NCI-H226 (cell line): ENCODE measurements around the gene RASAL2.
"Not testable (repeated sequence)": the region's sequence is repeated elsewhere in the genome, so short reads cannot be mapped to it uniquely, and the experiment has no call there.

ENCODE experiments used
- DNase-seq: peaks from one replicate; pipeline ENCODE4 v3.0.0-alpha.2; 2015

RASAL2 gene

DNA sequence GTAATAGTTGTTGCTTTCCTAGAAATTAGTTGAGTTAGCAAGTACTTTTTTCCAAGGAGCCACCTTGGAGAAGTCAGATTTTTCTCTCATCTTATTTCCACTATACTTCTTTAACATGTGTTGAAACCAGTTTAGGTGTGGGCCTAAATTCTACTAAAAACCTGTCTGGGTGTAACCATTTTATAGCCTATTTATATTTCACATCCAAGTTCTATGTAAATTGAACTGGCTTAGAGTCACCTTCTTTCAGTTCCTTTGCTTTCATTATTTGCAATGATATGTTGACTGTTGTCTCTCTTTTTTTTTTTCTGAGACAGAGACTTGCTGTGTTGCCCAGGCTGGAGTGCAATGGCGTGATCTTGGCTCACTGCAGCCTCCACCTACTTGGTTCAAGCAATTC is 207.2 kb downstream of the RASAL2 start:
- no peak for DNase-seq

DNA sequence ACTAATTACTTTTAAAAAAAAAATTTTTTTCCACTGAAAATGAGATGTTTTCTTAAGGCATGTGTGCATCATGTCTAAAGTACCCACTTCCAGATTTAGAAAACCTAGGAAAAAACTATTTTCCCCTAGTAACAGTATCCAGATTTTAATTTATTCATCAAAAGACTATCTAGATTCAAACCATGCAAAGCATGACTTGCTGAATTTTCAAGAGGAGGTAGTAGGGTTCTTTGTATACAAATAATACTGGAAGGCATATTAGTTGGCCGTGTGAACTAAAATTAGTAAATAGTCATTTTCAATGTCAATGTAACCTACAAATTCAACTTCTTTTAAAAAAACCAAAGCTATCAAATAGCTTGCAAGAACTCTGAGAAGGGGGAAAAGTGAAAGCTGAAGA is 213.4 kb downstream of the RASAL2 start:
- DNase-seq: no peak

DNA sequence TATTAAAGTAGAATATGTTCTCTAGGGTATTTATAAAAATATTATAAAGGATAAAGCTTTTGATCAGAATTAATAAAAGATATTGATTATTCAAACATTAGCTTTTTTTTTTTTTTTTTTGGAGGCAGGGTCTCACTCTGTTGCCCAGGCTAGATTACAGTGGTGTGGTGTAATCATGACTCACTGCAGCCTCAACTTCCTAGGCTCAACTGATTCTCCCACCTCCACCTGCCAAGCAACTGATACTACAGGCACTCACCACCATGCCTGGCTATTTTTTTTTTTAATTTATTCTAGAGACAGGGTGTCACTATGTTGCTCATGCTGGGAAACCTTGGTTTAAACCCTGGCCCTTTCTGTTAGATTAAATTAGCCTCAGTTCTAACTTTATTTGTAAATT is 214.5 kb downstream of the RASAL2 start:
- DNase-seq: peak; percentile 22

DNA sequence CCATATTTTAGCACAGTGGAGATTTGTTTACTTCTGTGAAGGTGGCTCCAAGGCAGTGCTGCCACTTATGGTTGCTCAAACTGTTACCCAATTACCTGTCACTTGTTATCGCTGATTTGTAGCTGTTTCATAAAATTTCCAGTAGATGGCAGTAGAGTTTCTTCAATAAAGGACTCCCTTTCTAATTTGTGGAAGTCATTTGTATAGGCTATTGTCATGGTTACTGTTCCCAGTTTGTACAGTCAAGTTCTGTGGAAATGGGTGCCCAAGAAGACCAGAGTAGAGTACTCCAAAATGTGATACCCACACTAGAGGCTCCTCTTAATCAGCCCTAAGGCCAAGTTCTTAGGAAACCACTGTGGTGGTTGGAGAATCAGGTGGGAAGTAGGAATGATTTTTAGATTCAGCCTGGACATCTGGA is 216.8 kb downstream of the RASAL2 start:
- DNase-seq: peak; percentile 68

DNA sequence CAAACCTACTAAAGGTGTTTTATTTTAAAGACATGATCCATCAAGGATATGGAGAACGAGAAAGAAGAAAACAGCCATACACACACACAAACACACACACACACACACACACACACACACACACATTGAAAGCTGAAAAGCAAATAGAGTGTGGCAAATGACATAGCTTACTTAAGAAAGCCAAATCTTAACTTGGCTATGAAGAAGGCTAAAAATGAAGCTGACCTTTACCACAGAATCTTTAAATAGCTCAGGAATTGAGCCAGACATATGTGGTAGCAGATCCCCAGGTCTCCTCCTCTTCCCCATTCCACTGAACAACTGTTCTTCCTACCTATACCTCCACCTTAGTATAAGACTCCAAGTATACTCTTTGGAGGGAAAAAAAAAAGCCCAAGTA is 217.3 kb downstream of the RASAL2 start:
- DNase-seq: no peak

DNA sequence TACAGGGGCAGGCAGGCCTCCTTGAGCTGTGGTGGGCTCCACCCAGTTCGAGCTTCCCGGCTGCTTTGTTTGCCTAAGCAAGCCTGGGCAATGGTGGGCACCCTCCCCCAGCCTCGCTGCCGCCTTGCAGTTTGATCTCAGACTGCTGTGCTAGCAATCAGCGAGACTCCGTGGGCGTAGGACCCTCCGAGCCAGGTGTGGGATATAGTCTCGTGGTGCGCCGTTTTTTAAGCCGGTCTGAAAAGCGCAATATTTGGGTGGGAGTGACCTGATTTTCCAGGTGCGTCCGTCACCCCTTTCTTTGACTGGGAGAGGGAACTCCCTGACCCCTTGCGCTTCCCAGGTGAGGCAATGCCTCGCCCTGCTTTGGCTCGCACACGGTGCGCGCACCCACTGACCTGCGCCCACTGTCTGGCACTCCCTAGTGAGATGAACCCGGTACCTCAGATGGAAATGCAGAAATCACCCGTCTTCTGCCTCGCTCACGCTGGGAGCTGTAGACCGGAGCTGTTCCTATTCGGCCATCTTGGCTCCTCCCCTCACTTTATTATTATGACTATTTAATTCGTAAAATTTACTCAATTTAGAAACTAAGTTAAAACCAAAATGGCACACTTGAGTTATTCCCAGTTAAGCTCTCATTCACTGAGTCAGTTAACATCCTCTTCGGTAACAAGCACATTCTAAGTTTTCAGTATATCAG is 226.5 kb downstream of the RASAL2 start:
- not testable (repeated sequence) for DNase-seq

DNA sequence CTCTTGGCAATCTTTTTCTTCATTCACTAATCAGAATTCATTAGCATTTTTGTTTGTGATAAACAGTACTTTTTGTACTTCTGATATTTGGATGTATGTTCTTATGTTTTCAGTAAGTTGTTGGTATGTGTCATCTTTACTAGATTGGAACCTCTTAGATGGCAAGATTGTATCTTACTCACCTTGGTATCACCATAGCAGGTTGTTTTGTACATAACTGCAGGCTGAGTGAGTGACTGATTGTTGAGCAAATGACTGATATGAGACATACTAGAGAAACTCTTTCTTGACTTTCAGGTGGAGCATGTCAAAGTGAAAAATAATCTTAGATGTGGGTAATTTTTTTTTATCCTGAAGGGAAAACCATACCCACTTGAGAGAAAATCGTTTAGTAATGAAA is 229.2 kb downstream of the RASAL2 start:
- DNase-seq: no peak

DNA sequence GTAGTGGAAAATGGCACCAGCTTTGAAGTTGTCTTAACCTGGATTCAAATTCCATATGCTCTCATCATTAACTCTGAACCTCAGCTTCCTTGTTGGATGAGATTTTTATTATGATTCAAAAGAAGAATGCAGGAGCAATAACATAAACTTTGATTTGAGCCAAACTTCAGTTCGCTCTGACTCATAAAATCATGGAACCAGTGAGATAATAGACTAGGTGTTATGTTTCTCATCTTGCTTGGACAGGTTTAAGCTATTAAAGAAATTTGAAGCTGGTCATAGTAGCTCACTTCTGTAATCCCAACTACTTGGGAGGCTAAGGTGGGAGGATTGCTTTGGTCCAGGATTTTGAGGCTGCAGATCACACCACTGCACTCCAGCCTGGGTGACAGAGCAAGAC is 230.1 kb downstream of the RASAL2 start:
- DNase-seq: peak; percentile 68

DNA sequence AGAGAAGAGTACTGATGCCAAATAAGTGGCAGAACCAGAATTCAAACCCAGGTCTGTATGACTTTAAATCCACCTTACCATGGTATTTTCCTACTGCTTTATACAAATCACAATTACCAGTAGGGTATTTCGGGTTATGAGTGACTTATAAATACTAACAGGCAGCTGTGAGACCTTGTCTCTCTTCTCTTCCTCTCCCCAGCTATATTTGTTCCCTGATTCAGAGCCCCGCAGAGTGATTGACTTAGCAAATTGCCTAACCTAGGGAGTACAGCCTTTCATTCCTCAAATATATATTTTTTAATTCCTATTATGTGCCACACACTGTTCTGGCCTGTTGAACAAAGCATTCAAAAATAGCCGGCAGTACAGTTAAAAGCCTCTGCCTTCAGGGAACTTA is 234.8 kb downstream of the RASAL2 start:
- no peak for DNase-seq

DNA sequence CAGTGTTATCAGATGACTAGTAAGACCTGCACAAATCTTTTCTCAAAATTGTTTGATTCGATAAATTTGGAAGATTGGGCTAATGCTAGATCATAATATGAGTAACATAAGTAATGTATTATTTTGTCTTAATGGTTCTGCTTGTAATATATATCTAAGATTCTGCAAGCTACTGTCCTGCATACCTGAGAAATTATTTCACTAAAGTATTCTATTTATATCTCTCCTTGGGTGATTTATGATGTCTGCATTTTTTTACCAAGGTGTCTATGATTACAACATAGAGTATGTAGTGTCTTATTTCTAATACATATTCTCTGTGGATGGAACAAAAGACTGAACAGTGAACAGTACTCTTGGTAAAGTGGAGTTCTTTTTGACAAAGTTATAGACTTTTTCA is 236.2 kb downstream of the RASAL2 start:
- DNase-seq: peak; percentile 54

DNA sequence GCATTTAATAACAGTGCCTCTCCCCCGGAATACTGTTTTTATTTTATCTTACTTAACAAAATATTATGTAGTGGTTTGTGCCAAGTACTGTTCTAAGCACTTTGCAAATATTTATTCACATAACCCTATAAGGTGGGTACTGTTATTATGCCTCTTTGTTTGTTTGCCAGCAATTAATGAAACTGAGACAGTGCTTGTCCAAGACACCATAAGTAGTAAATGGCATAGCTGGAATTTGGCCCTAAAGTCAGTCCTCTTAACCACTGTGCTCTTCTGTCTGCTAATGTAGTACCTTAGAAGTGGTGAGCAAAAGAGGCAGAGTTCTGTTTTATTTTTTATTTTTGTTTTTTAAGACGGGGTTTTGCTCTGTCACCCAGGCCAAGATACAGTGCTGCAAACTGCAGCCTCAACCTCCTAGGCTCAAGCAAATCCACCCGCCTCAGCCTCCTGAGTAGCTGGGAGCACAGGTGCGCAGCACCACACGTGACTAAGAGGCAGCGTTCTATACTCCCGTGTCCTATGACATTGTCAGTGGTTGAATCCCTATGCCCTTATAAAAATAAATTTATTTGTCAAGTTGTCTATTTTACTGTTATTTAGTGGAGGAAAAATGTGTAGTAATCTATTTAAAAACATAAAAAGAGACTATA is 237.1 kb downstream of the RASAL2 start:
- DNase-seq: no peak

DNA sequence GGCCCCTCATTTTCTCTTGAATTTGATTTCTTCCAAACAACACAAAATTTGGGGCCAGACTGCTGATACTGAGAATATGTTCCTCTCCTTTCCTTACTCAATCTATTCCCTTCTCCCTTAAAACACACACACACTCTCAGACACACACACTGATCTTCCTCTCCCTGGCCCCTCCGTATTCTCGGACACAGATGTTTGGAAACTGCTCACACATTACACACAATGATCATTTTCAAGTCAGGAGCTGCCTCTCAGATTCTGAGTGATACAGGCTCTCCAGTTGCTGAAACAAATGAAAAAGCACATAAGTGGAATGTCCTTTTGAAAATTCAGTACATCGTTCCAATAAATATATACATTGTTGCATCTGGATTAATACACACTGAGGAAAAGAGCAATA is 241.5 kb downstream of the RASAL2 start:
- no peak for DNase-seq

DNA sequence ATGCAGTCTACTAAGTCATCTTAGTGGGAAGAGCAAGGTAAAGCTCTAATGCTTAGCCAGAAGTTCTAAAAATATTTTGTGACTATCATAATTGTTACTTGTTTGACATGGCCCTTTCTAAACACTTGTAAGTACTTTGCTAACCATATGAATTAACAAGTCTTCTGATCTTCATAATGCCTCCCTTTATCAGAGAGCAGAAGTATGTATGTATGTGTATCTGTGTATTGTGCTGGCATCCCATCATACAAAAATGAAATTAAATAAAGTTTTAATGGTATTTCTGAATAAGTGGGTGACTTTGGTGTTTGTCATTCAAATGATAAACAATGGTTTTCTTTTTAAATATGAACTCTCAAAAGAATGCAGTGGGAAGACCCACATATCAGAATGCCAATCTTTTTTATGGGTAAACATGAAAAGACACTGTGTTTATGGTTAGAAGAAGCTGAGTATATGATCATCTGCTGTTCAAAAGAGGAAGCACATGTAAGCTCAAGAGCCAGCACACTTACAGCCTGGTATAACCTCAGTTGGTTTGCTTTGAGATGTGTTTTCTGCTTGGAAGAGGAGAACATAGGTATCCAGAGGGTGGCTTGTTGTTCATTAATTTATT is 243.3 kb downstream of the RASAL2 start:
- no peak for DNase-seq

DNA sequence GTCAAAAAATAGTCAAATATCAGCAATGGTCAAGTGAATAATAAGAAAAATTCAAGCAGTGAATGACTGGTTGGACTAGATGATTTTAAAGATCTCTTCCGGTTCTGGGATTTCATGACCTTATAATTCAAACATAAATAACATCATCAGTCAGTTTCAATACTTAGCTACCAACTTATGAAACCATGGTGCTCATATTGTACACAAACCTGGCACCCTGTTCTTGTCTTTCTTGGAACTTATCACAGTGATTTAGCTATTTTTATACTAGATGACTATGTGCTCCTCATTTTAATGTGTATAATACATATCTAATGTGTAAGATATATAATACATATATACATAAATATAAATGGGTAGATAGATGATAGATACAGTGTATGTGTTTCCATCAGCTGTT is 245.9 kb downstream of the RASAL2 start:
- no peak for DNase-seq

DNA sequence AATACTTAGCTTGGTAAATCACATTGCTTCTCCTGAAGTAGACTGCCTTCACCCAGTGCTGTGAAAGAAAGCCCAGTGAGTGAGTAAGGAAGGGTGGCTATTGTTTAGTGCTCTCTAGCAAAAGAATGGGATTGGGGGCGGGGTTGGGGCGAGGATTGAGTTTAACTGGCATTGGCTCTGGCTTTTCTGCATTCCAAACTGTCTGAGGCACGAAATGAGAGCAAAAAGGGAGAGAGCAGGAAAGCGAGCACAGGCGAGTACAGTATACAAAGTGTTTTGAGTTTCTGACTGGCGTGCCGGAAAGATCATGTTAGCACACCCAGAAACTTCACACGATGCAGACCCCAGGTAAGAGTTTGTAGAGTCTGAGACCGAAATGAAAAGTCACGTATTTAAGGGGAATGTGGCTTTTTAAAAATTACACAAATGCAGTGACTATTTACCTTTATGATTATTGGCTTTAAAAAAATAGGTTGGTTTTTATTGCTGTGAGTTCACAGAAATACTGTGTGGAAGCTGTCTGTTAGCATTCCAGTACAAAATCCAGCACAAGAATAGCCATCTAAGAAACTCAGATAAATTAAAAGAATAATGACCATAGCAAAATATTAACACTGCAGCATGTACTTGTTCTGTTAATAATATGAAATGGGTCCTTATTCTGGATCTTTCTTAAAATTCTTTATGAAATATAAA is 247.5 kb downstream of the RASAL2 start:
- peak; percentile 90 for DNase-seq

DNA sequence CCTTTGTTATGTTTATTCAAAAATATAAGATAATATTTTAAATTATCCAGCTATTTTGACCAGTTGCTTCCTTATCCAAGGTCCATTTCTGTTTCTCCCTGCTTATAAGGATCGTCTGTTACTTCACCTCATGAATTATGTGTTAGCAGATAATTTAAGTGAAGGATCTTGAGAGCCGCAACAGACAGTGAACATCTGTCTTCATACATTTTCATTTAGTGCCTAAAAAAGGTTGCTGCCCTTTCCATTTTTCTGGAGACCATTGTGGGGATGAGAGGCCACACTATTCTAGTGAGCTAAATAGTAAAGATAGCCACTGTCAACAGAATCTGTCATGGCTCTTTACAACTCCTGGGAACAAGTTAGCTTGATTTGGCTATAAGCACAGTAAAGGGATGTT is 248.8 kb downstream of the RASAL2 start:
- no peak for DNase-seq

DNA sequence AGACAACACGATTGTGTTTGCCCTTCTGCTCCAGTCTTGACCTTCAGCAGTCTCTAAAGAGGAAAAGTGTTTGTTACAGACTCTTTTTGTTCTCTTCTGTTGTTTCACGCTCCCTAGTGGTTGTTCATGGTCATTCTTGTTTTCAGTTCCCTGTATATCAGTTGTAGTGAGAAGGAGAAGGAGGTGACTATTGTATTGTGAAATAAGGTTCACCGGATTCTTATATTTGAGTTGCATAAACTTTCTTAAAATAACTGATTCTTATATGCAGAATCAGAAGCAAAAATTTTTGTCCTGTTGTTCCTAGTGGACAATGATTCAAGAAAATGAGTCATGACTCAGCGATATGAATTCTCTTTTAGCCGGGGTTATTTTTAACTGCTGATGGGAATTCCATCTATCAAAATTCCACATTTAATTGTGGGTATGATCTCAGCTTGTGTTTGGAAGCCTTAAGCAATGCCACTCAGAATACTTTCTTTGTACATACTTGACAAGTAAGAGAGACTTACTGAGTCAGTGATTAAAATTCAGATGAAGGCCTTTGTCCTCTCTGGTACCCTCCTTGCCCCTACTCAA is 250.7 kb downstream of the RASAL2 start:
- DNase-seq: peak; percentile 82

DNA sequence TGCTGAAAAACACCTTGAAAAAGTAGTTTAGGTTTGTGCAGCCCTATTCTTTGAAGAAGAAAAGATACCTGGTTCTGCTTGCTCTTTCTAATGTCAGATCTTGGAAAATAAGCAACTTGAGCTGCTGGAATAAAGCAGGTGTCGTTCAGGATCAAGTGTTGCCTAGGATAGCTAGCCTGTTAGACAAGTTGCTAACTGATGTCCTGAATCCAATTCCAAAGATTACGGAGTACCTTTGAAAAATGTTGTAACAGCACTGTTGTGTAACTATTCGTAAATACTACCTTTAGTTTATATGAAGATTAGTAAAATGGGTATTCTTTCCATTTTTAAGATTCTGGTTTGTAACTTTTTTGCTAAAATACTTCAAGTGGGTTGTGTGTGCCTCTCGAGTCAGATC is 251.3 kb downstream of the RASAL2 start:
- DNase-seq: no peak

DNA sequence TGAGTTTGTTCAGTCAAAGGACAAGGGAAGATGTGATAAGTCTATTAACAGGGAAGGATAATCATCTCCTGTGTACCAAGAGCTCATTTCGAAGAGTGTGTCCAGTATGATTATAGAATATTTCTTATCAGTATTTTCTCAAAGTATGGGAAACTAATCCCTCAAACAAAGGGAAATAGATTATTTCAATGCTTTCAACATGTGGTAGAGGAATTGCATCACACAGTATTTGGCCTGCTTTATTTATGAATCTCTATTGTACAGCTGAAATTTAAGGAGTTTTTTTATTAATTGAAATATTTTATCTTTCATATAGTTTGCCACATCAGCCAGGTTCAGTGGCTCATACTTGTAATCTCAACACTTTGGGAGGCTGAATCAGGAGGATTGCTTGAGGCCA is 251.9 kb downstream of the RASAL2 start:
- DNase-seq: no peak

DNA sequence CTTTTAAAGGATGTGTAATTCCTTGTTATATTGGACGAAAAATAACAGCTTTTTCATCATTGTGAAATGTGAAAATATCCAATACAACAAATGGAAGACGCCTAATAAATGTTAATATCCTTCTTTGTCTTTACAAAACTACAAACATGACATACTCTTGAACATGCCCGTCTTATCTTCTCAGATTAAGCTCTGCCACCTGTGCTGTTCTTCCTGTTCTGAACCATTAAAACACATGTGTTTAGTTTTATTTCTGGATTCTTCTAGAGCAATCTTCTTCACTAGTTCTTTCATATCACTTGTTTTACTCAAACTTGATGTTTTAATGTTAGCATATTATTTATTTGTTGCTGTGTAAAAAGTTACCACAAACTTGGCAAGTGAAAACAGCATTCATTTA is 255.9 kb downstream of the RASAL2 start:
- DNase-seq: no peak

DNA sequence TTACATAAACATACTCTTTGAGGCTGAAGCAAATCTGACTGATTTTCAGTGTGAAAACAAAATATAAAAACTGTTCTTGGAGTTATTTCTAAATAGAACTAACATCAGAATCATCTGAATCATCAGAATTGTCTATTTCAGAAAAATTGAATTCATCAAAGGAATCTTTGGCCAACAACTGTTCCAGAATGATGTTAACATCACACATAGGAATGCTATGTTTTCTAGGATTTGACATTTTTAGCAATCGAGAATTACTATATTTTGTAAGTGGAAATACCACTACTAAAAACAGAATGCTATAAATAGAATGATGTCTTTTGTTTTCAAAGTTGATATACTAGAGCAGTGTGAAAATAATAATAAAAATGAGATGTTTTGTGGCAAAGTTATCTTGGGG is 258.0 kb downstream of the RASAL2 start:
- not testable (repeated sequence) for DNase-seq

DNA sequence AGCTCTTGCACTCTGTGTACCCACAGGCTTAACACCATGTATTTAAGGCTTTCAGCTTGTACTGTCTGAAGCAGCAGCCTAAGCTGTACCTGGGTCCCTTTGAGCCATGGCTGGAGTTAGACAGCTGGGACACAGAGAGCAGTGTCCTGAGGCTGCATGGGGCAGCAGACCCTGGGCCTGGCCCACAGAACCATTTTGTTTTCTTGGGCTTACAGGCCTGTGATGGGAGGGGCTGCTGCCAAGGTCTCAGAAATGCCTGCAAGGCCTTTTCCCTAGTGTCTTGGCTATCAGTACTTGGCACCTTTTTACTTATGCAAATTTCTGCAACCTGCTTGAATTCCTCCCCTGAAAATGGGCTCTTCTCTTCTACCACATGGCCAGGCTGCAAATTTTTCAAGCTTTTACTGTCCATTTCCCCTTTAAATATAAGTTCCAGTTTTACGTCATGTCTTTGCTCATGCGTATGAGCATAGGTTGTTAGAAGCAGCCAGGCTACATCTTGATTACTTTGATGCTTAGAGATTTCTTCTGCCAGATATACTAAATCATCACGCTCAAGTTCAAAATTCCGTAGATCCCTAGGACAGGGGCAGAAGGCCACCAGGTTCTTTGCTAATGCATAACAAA is 259.0 kb downstream of the RASAL2 start:
- DNase-seq: no peak

DNA sequence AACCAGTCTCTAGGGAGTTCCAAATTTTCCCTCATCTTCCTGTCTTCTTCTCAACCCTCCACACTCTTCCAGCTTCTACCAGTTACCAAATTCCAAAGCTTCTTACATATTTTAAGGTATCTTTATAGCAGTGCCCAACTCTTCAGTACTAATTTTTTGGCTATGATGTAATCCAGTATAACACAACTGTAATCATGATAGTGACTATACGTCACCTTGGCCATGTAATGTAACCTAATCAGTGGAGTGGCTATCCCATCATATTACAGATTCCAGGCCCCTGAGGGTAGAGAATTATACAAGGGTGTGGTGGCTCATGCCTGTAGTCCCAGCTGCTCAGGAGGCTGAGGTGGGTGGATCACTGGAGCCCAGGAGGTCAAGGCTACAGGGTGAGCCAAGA is 259.6 kb downstream of the RASAL2 start:
- DNase-seq: peak; percentile 68
